Measurements from ENCODE around the gene MAST4. TPM values are rescaled to one million over a fixed set of nuclear protein-coding genes. Genes with fewer than 3 reads are reported as not detected.

Gene MAST4
- total RNA-seq, 1 donor from 2014 or later: 38.3 TPM

DNA sequence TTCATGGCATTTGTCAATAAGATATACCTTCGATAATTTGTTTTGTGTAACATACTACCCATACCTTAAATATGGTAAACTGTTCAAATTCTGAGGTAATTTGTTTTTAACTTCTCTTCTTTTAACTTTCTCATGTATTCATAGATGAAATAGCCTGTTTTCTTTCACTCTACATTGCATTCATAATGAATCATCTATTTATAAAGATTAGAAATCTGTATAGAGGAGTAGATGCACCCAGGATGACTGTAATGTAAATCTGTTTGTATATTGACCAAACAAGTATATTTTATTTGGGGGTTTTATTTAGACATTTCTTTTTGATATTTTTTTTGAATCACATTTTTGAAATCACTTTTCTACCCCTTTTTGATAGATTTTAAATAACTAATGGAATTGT, 455.8 kb downstream of the MAST4 start:
- no peak for DNase-seq

DNA sequence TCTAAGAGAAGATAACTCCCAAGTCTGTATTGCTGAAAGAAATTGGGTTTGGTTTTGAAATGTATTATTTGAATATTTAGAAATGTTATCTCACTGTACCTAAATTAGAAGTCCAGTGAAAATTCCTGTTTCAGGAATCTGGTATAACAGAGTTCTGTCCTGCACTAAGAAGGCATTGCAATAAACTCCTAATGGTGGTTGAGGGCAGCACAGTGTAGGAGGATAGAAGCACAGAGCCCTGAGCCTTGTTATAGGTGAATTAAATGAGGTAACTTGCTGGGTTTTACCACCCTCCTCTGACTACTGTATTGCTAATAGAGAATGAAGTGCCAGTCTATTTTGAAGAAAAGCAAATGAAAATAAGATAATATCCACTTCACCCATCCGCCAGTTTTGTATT, 457.0 kb downstream of the MAST4 start:
- no peak for DNase-seq

DNA sequence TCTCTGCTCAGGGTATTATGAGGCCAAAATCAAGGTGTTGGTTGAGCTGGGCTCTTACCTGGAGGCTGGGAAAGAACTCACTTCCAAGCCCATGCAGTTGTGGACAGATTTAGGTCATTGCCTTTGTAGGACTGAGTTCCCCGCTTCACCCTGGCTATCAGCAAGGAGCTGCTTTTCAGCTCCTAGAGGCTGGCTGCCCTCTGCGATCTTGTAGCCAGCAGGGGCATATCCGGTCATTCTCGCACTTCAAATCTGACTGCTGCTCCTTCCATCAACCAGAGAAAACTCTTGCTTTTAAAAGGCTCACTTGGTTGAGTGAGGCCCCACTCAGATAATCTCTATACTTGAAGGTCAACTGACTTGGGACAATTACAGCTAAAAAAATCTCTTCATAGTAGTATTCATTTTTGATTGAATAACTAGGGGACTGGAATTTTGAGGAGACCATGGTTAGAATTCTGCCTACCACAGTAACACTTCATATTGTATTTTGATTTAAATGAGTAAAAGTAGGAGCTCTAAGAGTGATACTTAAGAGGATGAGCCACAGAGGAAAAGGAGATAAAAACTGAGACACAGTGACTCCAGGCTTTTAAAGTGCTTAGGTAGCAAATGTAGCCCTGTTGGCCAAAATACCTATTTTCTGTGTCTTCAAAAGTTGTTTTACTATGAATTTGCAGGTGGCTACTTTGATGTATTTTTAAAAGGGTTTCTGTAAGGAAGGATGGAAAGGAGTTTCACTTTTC, 463.0 kb downstream of the MAST4 start:
- DNase-seq: no peak

DNA sequence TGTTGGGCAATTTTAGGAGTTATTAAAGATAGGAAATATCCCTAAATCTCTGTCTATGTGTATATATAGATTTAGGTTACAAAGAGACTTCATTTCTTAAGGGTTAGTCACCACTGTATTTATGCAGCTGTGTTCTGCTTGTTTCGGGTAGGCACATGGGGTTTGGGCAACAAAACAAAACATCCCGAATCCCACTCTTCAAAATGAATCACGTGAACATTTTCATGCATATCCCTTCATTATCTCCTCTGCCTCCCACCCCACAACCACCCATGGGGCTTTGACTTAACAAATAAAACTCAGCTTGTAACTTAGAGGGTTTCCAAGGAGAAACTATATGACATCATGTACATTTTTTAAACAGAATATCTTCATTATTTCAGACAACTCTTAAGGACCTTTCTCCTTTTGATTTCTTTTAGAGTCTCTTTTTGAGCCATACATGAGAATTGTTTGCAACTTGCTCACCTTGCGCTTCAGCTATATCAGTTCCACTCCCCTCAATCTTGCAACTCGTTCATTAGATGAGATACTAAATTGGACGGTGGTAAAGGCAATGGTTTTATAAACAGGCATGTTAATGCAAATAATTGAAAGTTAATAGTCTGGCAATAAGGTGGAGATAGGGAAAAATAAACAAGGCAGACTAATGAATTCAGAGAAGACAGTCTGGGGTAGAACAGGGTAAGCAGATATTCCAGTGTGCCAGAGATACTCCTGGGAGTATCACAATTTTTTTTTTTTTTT, 463.7 kb downstream of the MAST4 start:
- peak; percentile 71 for DNase-seq

DNA sequence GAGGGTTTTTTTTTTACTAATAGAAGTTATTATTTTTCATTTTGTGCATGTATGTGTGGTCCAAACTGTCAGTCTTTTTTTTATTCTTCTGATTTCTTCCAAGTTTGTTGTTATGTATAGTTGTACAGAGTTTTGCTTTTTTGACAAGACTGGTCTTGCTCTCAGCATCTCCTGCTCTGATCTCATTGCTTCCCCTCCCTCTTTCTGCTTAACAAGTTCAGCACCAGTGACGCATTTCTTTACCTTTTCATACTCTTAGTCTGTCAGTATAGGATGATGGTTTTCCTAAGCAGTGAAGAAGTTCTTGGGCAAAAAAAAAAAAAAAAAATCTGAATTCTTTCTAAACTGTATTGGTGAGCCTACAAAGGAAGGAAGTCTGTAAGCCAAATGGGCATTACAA, 465.3 kb downstream of the MAST4 start:
- no peak for DNase-seq

DNA sequence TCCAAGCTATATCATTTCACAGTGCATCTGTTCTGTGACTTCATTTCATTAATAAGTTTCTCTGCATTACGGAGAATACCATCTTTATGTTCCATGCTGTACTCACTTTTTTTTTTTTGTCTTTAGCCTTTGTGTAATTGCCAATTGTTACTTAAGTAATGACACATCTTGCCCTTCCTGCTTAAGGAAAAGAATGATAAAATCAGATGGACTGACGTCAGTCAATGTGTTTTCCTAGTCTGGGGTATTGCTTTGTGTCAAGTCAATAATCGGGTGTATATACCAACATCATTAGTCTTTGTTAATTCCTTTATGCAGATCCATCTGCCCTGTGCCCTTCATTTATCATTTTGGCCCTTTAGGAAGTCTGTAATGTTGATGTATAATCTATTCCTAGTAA, 466.9 kb downstream of the MAST4 start:
- peak; percentile 96 for DNase-seq

DNA sequence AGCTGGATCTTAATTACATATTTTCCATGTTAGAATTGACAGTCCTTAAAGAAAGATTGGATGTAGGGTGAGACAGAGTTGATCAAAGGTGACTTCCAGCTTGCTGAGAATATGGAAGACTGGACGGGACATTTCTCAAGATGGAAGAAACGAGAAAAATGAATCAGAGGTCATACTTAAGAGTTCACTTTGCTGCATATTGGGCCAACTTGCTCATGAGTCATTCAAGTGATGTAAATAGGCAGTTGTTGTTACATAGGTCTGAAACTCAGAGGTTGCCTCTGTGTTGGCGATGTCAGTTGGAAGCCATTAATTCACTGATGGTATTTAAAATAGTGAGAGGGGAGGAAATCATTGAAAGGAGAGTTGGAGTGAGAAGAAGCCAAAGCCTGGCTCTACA, 467.6 kb downstream of the MAST4 start:
- DNase-seq: peak; percentile 77

DNA sequence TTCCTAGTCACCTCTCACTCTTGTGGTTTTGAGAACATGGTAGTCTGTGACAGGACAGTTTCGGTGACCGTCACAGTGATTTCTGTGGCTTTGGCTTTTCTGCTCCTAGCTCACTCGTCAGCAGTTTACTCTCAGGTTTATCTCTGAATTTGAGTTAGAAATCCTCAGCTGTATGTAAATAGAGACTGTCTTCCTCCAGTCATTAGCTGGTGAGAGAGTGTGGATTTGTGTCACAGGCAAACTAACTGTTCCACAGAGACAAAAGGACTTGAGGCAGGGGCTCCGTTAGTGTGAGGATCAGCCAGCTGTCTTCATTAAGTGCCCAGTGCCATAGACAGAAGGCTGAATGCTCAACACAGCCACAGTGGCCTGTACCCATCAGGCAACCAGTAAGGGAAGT, 469.0 kb downstream of the MAST4 start:
- no peak for DNase-seq

DNA sequence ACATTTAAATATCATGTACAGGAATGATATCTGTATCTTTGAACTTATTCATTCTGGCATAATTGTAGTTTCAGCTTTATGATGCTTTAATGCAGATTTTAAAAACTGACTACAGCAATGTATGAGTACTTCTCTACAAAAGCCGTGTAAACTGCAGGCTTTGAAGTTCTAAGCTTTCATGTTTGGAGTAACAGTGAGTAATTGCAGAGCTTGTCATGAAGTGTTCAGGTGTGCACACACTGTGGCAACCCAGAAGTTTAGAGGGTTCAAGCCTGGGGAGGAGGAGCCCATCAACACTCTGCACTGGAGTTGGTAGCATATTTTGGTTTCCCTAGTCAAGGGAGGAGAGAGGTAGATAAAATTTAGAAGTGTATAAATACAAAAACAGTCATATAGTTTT, 469.5 kb downstream of the MAST4 start:
- no peak for DNase-seq

DNA sequence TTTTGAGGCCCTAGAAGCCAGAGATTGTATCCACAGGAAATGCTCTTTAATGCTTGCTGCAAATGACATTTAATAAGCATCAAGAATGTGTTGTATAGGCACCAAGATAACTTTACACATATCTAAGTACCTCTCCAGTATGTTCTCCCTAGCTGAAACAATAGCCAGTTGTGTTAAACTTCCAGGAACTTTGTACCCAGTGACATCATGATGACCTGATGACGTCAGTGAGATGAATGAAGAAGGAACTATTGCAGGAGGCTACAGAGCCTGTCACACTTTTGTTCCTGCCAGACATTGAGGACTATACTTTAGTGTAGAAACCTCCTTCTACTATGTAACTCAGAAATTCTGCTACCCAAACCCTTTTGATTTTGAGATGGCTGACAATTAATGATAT, 470.6 kb downstream of the MAST4 start:
- DNase-seq: peak; percentile 46

DNA sequence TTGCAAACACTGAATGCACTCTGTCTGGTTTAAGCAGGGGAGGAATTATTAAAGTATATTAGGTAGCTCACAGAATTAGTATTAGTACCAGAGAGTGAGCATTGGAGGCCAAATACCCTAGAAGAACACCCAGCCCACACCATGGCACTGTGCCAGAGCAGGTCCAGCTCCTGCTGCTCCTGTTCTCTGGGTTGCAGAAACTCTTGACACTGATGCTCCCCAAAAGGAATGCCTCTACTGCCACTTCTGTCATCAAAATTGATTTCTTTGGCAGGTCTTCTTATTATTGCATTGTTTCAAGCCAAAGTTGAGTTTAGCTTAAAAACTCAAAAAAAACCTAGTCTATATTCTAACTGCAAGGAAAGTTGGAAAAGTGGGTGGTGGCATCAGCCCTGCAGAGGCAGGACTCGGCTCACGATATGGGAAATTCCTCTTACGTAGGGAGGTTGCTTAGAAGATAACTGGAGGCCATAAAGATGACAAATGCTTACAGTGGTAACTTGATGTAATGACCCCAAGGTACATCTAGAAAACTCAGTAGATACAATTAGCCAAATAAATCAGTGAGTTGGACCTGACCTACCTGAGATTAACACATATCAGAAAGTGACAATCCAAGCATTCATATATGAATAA, 477.0 kb downstream of the MAST4 start:
- no peak for DNase-seq

DNA sequence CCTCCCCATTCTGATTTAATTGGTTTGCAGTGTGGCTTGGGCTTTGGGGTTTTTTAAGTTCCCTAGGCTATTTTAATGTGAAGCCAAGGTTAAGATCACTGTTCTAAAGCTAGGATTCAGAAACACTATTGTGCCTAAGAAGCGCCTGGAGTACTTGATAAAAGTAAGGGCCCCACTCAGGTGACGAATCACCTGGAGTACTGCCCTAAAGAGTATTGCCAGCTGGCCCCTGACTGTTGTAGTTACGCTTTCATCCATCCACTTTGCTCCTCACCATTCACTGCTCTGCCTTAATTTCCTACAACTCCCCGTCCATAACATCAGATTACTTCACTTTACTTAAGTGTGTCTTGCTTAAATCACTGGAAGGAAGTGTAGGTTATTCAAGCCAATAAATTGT, 481.1 kb downstream of the MAST4 start:
- no peak for DNase-seq

DNA sequence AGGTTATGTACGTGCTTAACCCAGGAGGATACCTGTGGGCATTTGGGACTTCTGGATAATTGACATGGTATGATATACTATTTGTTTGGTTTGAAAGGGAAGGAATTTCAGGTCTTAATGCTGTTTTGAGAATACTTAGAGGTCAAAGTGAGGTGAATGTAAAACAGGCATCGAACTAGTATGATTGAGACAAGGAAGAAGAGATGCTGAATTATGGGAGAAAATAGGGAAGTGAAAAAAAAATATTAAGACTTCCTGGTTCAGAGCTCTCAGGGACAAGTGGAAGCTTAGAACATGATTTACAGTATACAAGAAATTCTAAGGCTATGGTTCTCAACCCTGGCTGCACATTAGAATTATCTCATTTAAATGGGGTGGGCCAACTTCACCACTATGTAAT, 485.1 kb downstream of the MAST4 start:
- no peak for DNase-seq

DNA sequence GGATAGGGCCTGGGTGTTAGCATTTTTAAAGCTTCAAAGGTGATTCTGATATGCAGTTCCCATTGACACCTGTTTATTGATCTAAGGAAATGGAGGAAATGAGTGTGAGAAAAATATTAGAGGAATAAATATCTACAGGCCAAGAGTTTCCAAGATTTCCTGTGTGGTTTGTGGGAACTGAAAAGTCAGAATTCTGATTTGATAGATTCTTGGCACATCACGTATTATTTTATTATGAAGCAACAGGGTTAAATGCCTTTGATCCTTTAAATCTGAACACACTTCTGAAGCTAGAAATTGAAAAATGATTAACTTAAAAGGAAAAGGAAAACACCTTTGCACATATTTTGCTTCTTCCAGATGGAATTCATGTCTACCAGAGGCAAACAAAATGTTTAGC, 486.7 kb downstream of the MAST4 start:
- peak; percentile 25 for DNase-seq

DNA sequence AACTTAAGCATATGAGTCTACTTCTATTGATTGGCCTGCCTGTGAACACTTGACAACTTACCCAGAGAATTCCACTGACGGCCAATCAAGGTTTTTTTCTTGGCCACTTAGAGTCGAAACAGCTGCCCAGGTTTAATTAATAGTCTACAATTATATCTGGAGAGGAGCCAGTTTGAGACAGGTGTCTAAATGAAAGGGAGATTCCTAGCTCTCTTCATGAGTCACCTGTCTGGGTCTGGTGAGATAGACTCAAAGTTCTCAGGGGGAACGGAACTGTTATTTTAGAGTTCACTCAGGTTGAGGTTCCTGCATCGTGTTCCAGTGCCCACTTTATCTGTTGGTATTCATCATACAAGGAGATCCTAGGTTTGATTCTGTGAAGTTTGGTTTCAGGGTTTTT, 489.4 kb downstream of the MAST4 start:
- DNase-seq: no peak

DNA sequence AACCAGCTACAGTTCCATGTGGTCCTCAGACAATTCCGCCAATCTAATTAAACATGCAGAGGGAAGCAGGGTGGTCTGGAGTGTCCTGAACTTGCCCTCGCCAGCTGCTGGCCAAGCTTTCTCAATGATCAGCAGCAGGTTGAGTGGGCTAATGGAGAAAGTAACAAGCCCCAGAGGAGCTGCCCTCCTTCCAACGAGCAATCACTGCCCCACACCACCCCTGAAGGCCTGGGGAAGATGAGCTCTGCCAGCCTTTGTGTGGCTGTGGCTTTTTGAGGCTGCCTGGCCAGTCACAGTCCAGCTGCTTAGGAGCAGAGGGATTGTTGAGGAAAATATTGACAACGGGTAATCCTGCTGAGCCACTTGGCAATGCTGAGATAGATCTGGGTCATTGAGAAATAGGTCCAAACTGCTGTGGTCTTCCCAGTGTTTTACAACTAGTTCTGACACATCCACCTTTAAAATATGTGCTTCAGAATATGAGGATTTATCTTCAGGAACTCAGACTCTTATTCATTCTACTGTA, 493.1 kb downstream of the MAST4 start:
- DNase-seq: no peak

DNA sequence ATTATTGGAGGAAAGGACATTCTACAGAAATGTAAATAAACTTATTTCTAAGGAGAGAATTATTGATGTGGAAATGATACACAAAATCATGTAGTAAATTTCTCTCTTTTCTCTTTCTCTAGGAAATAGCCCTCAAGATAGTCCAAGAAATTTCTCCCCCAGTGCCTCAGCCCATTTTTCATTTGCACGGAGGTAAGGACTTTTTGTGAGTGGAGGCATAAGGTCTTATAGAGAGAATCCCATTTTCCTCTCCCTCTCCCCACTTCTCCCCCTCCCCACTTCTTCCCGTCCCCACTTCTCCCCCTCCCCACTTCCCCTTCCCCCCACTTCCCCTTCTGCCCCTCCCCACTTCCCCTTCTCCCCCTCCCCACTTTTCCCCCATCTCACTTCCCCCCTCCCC, 493.8 kb downstream of the MAST4 start:
- no peak for DNase-seq

DNA sequence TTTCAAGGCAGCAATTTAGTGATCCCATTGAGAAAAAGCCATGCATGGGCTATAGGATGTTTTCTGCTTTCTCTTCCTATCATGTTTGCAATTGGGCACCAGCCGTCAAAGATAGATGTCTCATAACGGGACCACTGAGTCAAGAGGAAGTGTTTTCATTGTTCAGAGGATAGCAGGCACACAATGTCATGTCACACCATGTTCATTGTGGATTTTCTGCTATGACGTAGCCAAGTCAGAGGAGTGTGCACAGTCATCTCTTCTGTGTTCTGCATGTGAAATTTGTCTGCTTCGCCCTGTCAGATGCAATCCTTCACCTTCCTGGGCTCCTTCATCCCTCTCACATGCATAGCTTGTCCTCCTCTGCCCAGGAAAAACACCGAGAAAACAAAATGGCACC, 494.4 kb downstream of the MAST4 start:
- peak; percentile 19 for DNase-seq

DNA sequence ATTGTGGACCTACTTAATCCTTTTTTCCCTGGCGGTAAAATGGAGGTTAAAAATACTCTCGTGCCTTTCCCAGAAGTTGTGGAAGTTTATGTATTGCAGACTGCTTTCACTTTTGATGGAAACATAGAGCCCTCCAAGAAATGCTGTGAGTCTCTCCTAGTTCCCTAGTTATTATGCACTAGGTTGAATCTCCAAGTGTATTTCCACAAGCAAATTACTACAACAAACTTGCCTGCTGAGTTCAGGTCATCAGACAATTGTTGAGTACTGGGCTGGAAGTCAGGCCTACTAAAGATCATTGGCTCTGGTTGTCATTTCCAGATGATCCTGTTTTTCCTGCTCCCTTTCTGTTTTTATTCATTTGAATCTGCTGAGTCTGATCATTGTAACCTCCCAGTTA, 496.3 kb downstream of the MAST4 start:
- DNase-seq: no peak

DNA sequence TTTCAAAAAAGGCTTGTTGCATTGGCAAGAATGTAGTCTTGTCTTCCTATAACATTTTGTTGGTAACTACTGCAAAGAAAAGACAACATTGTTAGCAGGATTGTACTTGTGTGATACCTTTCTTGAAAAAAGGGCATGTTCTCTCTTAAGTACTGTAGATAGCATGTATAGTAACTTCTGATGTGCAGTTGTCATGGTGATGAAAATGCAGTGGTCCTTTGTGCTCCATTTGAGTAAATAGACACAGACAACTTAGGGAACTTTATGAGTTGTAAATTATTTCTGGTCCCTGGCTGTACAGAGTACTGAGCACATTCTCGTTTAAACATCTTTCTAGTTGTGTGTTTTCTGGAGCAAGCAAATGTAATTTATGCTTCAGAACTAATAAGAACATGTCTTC, 497.1 kb downstream of the MAST4 start:
- DNase-seq: no peak

DNA sequence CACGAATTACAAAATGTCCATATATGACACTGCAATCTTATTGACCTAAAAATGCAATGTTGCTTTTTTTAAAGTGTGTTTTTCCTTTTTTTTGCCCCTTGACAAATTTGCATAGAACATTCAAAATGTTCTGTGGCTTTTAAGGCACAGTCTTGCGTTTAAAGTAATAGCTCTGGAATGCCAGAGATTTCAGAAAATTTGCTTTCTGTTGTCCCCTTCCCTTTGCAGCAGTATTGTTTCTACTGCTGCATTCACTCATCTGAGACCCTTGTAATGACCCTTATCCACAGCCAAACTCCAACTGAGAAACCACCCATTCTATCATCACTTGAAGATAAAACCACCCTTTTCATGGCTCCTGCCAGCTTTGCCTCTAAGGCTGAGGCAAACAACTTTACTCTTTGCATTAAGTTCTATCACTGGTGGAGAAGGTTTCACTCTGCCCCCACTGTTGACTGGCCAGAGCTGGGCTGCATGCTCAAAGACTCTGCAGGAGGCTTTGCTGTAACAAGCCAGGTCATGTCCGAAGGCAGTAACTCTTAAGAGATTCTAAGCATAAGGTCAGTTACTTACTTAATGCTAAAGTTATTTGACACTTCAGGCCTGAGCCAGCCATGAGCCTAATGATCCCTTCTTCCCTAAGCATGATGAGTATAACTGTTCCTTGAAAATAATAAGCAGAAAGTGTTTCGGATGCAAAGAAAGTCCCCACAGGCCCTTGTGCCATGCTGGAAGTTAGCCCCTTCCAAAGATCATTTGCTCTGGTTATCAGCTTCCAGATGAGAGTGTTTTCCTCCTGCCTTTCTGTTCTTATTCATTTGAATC, 498.5 kb downstream of the MAST4 start:
- DNase-seq: peak; percentile 29

DNA sequence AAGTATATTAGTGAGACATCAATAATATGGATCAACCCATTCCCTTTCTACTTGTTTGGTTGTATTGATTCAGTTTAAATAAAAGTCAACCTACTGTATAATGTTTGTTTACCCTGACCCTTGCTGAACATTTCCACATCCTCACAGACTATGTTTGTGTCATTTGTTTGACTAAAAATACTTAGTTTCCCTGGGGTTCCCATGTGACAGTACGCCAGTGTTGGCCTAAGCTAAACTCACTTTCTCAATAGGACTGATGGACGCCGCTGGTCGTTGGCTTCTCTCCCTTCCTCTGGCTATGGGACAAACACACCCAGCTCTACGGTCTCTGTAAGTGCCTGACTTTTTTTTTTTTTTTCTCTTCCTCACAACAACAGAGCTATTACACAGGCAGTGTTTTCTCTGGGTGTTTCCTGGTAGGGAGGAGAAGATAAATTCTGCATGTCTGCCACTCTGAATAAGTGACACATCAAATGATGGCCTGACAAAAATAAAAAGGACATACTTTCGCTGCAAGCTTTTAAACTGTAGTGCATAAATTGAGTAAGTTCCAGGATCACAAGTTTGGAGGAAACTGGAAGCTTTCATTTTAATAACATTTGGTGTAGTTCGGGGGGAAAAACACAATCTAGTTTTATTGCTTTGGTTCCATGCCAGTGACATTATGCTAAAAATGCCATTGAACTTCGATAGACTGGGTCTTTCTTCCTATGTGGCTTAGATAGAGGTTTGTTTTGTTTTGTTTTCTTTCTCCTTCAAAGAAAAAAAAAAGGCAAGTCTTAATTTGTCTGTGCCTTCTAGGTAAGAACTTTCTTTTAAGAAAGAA, 499.4 kb downstream of the MAST4 start:
- peak; percentile 54 for DNase-seq
